Body of pancreas (tissue), 4 donors: ENCODE data around the gene RALA.

Experiments used
- CTCF ChIP-seq, 7 experiments: fragments of 450-650 bp in 4 of 7; fragments of 200-600 bp in 3 of 7; sonication (generic) in 3 of 7; IDR thresholded peaks; one replicate each; pipeline ENCODE4 v1.5.1; 2016 to 2019; ENCODE audit warnings: antibody characterized with exemption in 7 of 7
- POLR2A ChIP-seq, 3 donors: fragments of 450-650 bp; IDR thresholded peaks; one replicate each; pipeline ENCODE4 v1.6.1; 2016; ENCODE audit warnings: antibody characterized with exemption in 3 of 3, mild to moderate bottlenecking in 2 of 3

DNA sequence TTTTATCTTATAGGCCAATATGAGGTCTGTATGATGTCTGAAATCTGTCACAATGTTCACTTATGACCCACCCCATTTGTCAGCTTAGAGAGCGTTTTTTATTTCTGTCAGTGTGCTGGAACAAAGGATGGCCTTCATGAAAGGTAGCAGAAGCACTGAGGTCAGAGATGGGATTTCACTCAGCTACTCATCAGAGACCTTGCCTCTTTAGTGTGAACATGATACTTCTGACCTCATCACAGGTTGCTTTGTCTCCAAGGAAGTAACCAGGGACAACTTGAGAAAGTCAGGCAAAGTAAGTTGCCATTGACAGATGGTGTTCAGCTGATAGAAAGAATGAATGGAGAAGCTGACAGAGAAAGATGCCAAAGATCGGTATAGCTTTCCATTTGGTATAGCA is 40.8 kb upstream of the RALA start:
- TF ChIP-seq CTCF (IDR thresholded peaks at IDR 0.05) (no peak), POLR2A (IDR thresholded peaks at IDR 0.05) (no peak)
